NCI-H1092 (cell line): ENCODE results near the gene KIAA0586.

Experiments
- DNase-seq: peaks from one replicate; lab custom pipeline; 2025; lab: John Stamatoyannopoulos, UW

KIAA0586 gene

DNA sequence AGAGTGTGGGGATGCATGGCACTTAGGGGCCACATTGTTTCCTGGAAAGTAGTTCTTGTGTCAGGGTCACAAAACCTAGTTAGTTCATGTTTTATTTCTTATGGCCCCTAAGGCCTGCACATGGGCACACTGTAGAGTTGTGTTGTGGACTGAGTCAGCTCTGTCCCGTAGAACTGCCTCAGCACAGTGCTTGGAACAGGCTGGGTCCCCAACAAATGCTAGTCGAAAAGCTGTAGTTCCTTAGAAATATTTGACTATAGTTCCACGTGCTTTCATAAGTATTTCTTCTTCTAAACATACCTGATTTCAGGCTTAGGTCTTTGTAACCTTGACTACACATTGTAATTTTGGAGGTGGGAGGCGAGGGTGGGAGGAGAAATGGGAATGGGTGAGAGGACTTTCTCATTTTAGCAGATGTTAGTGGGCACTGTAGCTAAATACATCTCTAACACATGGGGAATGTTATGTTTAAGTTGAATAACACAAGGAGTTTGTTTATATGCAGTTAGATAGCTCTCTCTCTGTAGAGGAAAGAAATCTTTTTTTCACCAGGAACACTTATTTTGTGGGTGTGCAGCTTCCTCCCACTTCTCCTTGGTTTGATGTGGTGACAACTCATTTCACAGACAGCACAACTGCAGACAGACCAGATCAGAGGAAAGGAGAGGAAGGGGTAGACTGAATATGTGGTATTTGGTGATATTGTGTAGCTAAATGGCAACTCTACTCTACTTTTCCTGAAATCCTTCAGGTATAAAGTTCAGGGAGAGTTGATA, 170.7 kb downstream of the KIAA0586 start:
- no peak for DNase-seq

- DNase-seq: no peak
Observed at GRCh38 chr14:58598804-58599525, 171.4 kb downstream of the KIAA0586 start.

- no peak for DNase-seq
Observed at GRCh38 chr14:58599707-58600106, 172.2 kb downstream of the KIAA0586 start.
